Panc1 (cell line): ENCODE results near the gene STAT5A. TPM values are rescaled to one million over a fixed set of nuclear protein-coding genes. Genes with fewer than 3 reads are reported as not detected.
A peak's percentile ranks its signal among the peaks of the same experiment; 100 is the strongest.

Source experiments
- ATAC-seq: fragments of 200-7000 bp; cut with Tn5 transposase; 2 replicates; pipeline ENCODE4 v1.9.1; 2020; ENCODE audit warnings: mild to moderate bottlenecking, moderate library complexity
- BruUV-seq: library from RNA; stranded (reverse); fragments of 400-500 nt; replicated peaks from 2 replicates; lab custom pipeline; 2021; lab: Mats Ljungman, UMichigan
- CTCF ChIA-PET: fragments of 300-600 bp; sonication (Branson Sonifier 250); formaldehyde crosslinking; loops from one replicate; lab custom pipeline; 2022; ENCODE audit warnings: antibody characterized with exemption; lab: Charles Lee
- POLR2A ChIA-PET: fragments of 300-600 bp; sonication (Branson Sonifier 250); formaldehyde crosslinking; loops from one replicate; lab custom pipeline; 2022; ENCODE audit warnings: antibody characterized with exemption; lab: Charles Lee
- DNase-seq: peaks from one replicate; pipeline ENCODE4 v3.0.0-alpha.2; 2010; ENCODE audit warnings: low read depth, low spot score
- H3K27ac ChIP-seq: 2 replicates; pipeline ENCODE4 v1.5.1; 2011; ENCODE audit warnings: mild to moderate bottlenecking, low read length, inconsistent platforms
- H3K27me3 ChIP-seq: fragments of 200-500 bp; sonication (Bioruptor generic); 2 replicates; pipeline ENCODE4 v1.6.0; 2014; ENCODE audit warnings: low read length, inconsistent platforms; ENCODE audit not compliant: control insufficient read depth, insufficient read depth
- H3K36me3 ChIP-seq: fragments of 200-500 bp; sonication (Bioruptor generic); 2 replicates; pipeline ENCODE4 v1.5.1; 2014; ENCODE audit warnings: inconsistent platforms, mild to moderate bottlenecking, low read length, moderate library complexity; ENCODE audit not compliant: control insufficient read depth, insufficient read depth
- H3K4me1 ChIP-seq: 2 replicates; pipeline ENCODE4 v1.5.1; 2011; ENCODE audit warnings: inconsistent platforms, mild to moderate bottlenecking, low read length, moderate library complexity; ENCODE audit not compliant: control insufficient read depth, insufficient read depth
- H3K4me3 ChIP-seq, 2 experiments: 2 replicates each; pipeline ENCODE4 v1.5.1; 2011 to 2012; ENCODE audit warnings: low read depth in 2 of 2, low read length in 2 of 2, mild to moderate bottlenecking in 2 of 2, inconsistent platforms in 1 of 2, moderate library complexity in 1 of 2
- H3K9me3 ChIP-seq: fragments of 200-500 bp; sonication (Bioruptor generic); 2 replicates; pipeline ENCODE4 v1.5.1; 2014; ENCODE audit warnings: low read depth, mild to moderate bottlenecking, inconsistent platforms, low read length, moderate library complexity; ENCODE audit not compliant: control insufficient read depth, insufficient read depth
- POLR2AphosphoS5 ChIP-seq: IDR thresholded peaks from 2 replicates; pipeline ENCODE4 v1.6.1; 2012; ENCODE audit warnings: mild to moderate bottlenecking, low read depth, low read length, moderate library complexity
- REST ChIP-seq, 2 experiments: IDR thresholded peaks; 2 replicates each; pipeline ENCODE4 v1.6.1; 2011 to 2012; ENCODE audit warnings: low read depth in 2 of 2, control low read depth in 1 of 2, low read length in 1 of 2, mild to moderate bottlenecking in 1 of 2, moderate library complexity in 1 of 2; ENCODE audit not compliant: insufficient read depth in 1 of 2
- SIN3A ChIP-seq: IDR thresholded peaks from 2 replicates; pipeline ENCODE4 v1.6.1; 2012; ENCODE audit warnings: low read depth, mild to moderate bottlenecking, low read length, moderate library complexity, borderline replicate concordance; ENCODE audit not compliant: insufficient read depth
- TCF7L2 ChIP-seq: IDR thresholded peaks from 2 replicates; pipeline ENCODE4 v1.6.1; 2011; ENCODE audit warnings: mild to moderate bottlenecking, low read depth, low read length, inconsistent platforms
- in situ Hi-C: cut with HindIII; loops from 2 replicates; pipeline ENCODE4 v1.10.0; 2016; ENCODE audit warnings: low sequenced_read_pairs, low pct_unique_long_range_greater_than_20kb
- intact Hi-C: fragments of 100-400 bp; cut with micrococcal nuclease; formaldehyde crosslinking; loops from one replicate; pipeline ENCODE4 v1.10.0; 2022; ENCODE audit not compliant: unreplicated experiment
- total RNA-seq: library from RNA; stranded (reverse); gene quantifications from one replicate; pipeline ENCODE4 v1.2.1, GENCODE V29; 2021; ENCODE audit not compliant: unreplicated experiment
- TF ChIP-seq, protein P1 (sequence below): fragments of 450-650 bp; IDR thresholded peaks from 2 replicates; pipeline ENCODE4 v1.5.1; 2017; ENCODE audit warnings: mild to moderate bottlenecking

The STAT5A gene
- total RNA-seq, 1 experiment from 2014 or later, result 26.7 TPM

DNA sequence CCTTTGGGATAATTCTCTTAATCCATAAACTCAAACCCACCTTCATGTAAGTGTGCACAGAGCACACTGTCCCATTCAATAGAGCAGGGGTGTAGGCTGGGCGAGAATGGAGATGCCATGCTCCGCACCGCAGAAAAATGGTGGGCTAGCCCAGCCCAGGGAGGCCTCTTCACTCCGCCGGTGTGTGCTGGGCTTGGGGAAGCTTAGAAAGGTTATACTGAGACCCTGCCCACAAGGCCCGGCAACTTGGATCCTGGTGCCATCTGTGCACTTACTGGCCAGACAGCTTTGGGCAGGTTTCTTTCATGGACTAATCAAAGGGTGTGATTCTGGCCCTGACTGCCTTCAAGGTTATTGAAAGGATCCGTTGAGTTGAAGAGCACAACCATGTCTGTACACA lies 3.7 kb upstream of the STAT5A start:
- CTCF ChIA-PET, result no interaction called here
- Histone ChIP-seq H3K9me3 (no peaks in the 10 kb centered on the region), H3K4me1 (peaks cover 32% of the 10 kb centered on the region), H3K27ac (peak overlapping the region; percentile 44; the same call in 1 of the 2 replicates), H3K27me3 (no peaks in the 10 kb centered on the region), H3K36me3 (no peaks in the 10 kb centered on the region), H3K4me3 (no peak overlapping the region)
- BruUV-seq, result no TSS peak
- in situ Hi-C loops, result no loop called here
- intact Hi-C loops, result no loop called here
- no peak for ATAC-seq
- no peak for DNase-seq
- POLR2A ChIA-PET, result no interaction called here
- TF ChIP-seq TCF7L2, result no peak
- no peak for TF ChIP-seq POLR2AphosphoS5
- no peak for TF ChIP-seq SIN3A
- TF ChIP-seq, protein P1, sequence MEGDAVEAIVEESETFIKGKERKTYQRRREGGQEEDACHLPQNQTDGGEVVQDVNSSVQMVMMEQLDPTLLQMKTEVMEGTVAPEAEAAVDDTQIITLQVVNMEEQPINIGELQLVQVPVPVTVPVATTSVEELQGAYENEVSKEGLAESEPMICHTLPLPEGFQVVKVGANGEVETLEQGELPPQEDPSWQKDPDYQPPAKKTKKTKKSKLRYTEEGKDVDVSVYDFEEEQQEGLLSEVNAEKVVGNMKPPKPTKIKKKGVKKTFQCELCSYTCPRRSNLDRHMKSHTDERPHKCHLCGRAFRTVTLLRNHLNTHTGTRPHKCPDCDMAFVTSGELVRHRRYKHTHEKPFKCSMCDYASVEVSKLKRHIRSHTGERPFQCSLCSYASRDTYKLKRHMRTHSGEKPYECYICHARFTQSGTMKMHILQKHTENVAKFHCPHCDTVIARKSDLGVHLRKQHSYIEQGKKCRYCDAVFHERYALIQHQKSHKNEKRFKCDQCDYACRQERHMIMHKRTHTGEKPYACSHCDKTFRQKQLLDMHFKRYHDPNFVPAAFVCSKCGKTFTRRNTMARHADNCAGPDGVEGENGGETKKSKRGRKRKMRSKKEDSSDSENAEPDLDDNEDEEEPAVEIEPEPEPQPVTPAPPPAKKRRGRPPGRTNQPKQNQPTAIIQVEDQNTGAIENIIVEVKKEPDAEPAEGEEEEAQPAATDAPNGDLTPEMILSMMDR, result no peak
- TF ChIP-seq REST (IDR thresholded peaks at IDR 0.05; ENCODE audit: insufficient read depth in 1 of 2, low read depth in 2 of 2, low read length in 1 of 2), result no peak

GRCh38 chr17:42285346-42286050 lies 2.8 kb upstream of the STAT5A start:
- Histone ChIP-seq H3K4me1 (peaks cover 38% of the 10 kb centered on the region), H3K4me3 (no peak overlapping the region), H3K36me3 (no peaks in the 10 kb centered on the region), H3K9me3 (no peaks in the 10 kb centered on the region), H3K27ac (peak overlapping the region; percentile 68; the same call in 1 of the 2 replicates), H3K27me3 (no peaks in the 10 kb centered on the region)
- intact Hi-C loops (no loop called here), in situ Hi-C loops (no loop called here)
- POLR2A ChIA-PET, result no interaction called here
- CTCF ChIA-PET, result no interaction called here
- ATAC-seq (no peak), DNase-seq (no peak)
- no TSS peak for BruUV-seq
- TF ChIP-seq POLR2AphosphoS5 (no peak), REST (IDR thresholded peaks at IDR 0.05; ENCODE audit: insufficient read depth in 1 of 2, low read depth in 2 of 2, low read length in 1 of 2) (no peak), SIN3A (no peak), TCF7L2 (no peak)
- TF ChIP-seq, protein P1, result no peak
